ENCODE measurements around the gene KIF21A.

KIF21A gene

DNA sequence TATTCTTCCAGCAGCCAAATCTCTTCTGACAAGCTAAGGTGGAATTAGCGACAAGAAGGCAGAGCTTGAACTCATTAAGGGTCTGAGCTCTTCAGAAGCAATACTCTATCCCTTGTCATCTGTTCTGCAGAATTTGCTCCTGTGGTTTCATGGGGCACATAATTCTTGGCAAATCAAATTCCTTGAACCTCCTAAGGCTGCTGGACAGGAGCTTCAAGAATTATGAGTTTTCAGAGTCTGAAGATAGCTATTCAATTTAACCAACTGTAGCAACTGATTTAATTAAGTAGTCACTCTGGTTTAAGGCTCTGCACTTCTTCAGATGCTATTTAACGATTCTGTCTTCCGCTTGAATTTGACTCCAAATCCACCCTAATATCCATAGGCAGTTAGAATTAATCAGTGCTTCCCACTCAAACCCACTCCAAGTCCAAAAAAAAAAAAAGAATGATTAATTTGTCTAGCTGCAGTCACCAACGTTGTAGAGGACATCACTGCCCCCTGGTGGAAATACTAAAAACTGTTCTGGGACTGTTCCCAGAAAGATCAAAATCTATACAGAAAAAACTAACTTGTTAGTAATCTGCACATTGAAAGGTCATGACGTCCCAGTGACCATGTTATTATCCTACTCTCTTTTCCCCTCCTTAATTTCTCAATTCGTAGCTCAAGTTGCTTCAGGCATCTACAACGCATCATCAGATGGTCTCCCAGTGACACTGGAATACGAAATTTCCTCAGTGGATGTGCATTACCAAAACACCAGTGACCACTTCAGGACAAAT lies 169.9 kb downstream of the KIF21A start:
- TF ChIP-seq, protein P1, sequence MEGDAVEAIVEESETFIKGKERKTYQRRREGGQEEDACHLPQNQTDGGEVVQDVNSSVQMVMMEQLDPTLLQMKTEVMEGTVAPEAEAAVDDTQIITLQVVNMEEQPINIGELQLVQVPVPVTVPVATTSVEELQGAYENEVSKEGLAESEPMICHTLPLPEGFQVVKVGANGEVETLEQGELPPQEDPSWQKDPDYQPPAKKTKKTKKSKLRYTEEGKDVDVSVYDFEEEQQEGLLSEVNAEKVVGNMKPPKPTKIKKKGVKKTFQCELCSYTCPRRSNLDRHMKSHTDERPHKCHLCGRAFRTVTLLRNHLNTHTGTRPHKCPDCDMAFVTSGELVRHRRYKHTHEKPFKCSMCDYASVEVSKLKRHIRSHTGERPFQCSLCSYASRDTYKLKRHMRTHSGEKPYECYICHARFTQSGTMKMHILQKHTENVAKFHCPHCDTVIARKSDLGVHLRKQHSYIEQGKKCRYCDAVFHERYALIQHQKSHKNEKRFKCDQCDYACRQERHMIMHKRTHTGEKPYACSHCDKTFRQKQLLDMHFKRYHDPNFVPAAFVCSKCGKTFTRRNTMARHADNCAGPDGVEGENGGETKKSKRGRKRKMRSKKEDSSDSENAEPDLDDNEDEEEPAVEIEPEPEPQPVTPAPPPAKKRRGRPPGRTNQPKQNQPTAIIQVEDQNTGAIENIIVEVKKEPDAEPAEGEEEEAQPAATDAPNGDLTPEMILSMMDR (IDR thresholded peaks at IDR 0.05; ENCODE audit: control insufficient read depth, insufficient read depth, low read depth, low read length, missing control alignments), result peak; percentile 65
- peak; percentile 4 for DNase-seq (ENCODE audit: low read depth)
- H3K4me3 ChIP-seq (ENCODE audit: control insufficient read depth, low read depth, low read length), result no peak overlapping the region

DNA sequence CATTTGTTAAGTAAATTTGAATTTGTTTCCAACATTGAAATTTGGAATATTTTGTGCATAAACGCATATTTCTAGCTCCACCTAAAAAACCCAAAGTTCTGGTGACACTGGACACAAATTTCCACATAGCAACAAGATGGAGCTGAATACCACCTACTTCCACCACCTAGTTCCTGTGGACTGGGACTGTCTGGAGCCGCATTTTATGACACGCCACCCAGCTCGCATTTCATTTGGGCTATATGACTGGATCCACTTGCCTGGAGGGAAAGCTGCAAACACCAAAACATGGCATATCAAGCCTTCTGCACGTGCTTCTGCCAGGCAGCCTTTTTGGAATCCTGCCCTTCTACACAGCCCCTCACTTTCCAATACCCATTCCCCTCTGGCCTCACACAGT lies 173.4 kb downstream of the KIF21A start:
- TF ChIP-seq, protein P1 (IDR thresholded peaks at IDR 0.05; ENCODE audit: control insufficient read depth, insufficient read depth, low read depth, low read length, missing control alignments), result no peak
- no peak overlapping the region for H3K4me3 ChIP-seq (ENCODE audit: control insufficient read depth, low read depth, low read length)
- DNase-seq (ENCODE audit: low read depth), result no peak

DNA sequence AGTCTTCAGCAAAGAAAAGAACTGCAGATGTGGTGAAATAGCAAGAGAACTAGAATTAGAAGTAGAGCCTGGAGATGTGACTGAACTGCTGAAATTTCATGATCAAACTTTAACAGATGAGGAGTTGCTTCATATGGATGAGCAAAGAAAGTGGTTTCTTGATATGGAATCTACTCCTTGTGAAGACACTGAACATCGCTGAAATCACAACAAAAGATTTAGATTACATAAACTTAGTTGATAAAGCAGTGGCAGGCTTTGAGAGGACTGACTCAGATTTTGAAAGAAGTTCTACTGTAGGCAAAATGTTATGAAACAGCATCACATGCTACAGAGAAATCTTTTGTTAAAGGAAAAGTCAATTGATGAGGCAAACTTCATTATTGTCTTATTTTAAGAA lies 175.0 kb downstream of the KIF21A start:
- TF ChIP-seq, protein P1 (IDR thresholded peaks at IDR 0.05; ENCODE audit: control insufficient read depth, insufficient read depth, low read depth, low read length, missing control alignments), result no peak
- DNase-seq (ENCODE audit: low read depth), result no peak
- no peak overlapping the region for H3K4me3 ChIP-seq (ENCODE audit: control insufficient read depth, low read depth, low read length)

DNA sequence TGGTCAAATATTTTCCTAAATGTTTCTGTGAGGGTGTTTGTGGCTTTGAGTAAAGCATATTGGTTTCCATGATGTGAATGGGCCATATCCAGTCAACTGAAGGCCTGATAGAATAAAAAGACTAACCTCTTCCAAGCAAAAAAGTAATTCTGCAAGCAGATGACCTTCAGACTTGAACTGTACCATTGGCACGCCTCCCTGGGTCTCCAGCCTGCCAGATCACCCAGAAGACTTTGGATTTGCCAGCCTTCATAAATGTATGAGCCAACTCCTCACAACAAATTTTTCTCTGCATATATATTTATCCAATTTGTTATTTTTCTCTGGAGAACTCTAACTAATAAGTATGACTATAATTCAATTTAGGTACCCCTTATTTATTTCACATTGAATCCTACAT lies 190.3 kb downstream of the KIF21A start:
- DNase-seq (ENCODE audit: low read depth), result no peak
- no peak overlapping the region for H3K4me3 ChIP-seq (ENCODE audit: control insufficient read depth, low read depth, low read length)
- TF ChIP-seq, protein P1 (IDR thresholded peaks at IDR 0.05; ENCODE audit: control insufficient read depth, insufficient read depth, low read depth, low read length, missing control alignments), result no peak

All from AG09309 (cell line).